ENCODE data around the gene ABTB2. TPM values are rescaled to one million over a fixed set of nuclear protein-coding genes. Genes with fewer than 3 reads are reported as not detected.

The ABTB2 gene
- total and polyA plus RNA-seq, 2 experiments from 2014 or later: 2.6 to 12.1 TPM

DNA sequence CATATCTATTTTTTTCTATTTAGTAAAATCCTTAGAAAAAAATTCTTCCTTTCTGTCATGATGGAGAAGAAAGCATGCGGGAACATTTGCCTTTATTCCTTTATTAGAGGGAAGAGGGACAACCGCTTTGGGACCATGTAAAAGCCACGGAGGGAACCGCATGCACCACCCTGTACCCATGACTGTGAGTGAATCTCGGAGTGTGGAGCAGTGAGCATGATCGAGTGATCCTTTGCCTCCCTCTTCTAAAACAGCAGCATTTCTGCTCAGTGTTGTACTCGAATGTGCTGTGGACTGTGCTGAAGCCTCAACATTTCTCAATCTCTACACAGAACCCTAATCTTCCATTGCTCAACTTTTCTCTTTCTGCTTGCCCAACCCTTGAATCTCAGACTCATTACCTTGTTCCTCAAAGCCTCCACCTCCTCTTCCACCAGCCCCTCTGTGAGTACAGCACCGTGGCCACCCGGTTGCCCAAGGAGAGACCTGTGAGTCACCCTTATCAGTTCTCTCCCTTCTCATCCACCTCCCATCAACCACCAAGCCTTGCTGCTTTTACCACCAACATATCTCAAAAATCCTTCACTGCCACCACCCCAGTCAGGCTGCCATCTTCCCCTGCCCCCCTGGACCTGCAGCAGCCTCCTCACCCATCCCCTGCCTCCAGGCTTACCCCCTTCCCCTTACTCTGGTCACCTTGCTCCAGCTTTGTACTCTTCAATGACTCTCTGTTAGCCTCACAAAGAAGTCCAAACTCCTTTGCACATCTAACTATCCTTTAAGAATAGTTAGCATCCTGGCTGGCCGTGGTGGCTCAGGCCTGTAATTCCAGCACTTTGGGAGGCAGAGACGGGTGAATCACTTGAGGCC lies 149.3 kb downstream of the ABTB2 start:
- Histone ChIP-seq H3K79me2 (replicated peaks; ENCODE audit: insufficient read depth) (no peaks in the 10 kb centered on the region), H3K36me3 (ENCODE audit: insufficient read depth) (no peaks in the 10 kb centered on the region; the same call in 1 of the 2 replicates), H3K4me2 (no peak overlapping the region), H4K20me1 (replicated peaks; ENCODE audit: insufficient read depth) (no peaks in the 10 kb centered on the region; the same call in 1 of the 2 replicates), H3F3A (replicated peaks; ENCODE audit: low read depth) (no peaks in the 10 kb centered on the region), H3K4me3 (no peak overlapping the region), H3K27me3 (ENCODE audit: insufficient read depth) (no peaks in the 10 kb centered on the region), H3K9me2 (ENCODE audit: insufficient read depth) (no peaks in the 10 kb centered on the region), H3K27ac (ENCODE audit: low read depth) (no peak overlapping the region), H2AFZ (no peak overlapping the region), H3K4me1 (ENCODE audit: insufficient read depth) (peaks cover 17% of the 10 kb centered on the region)
- DNase-seq (ENCODE audit: low spot score) (no peak), ATAC-seq (no peak)
- no peaks in the 10 kb centered on the region for H3K36me3 Mint-ChIP-seq (ENCODE audit: low read depth)
- no peaks in the 10 kb centered on the region for H3K9me3 Mint-ChIP-seq
- TF ChIP-seq ZNF462 (CRISPR knock-in tag; IDR thresholded peaks at IDR 0.05) (no peak), JUNB (IDR thresholded peaks at IDR 0.05; ENCODE audit: unreplicated experiment) (no peak), NANOG (IDR thresholded peaks at IDR 0.05; ENCODE audit: borderline replicate concordance) (no peak), CREB1 (CRISPR knock-in tag; IDR thresholded peaks at IDR 0.05; ENCODE audit: low read depth) (no peak), REST (IDR thresholded peaks at IDR 0.05; ENCODE audit: unreplicated experiment) (no peak)
- peaks cover 48% of the 10 kb centered on the region for H3K4me1 Mint-ChIP-seq
- no peak overlapping the region for H3K27ac Mint-ChIP-seq
- H3K27me3 Mint-ChIP-seq (ENCODE audit: insufficient read depth, low read depth, poor library complexity): peaks cover 19% of the 10 kb centered on the region
- no peak overlapping the region for H3K4me3 Mint-ChIP-seq

All from GM23338 (cell line).